GM21367 (cell line): ENCODE measurements around the gene ZNF565.
"Not testable (repeated sequence)": the region's sequence is repeated elsewhere in the genome, so short reads cannot be mapped to it uniquely, and the experiment has no call there.

Experiments used
- ATAC-seq: cut with Tn5 transposase; IDR thresholded peaks from one replicate; pipeline ENCODE4 v1.9.1; 2021; ENCODE audit not compliant: unreplicated experiment

Gene ZNF565

GRCh38 chr19:36152019-36152351, 62.5 kb downstream of the ZNF565 start:
- ATAC-seq, result no peak

- ATAC-seq, result no peak
Observed at GRCh38 chr19:36151144-36152018, 63.1 kb downstream of the ZNF565 start.

- no peak for ATAC-seq
Observed at GRCh38 chr19:36150586-36150985, 63.9 kb downstream of the ZNF565 start.

GRCh38 chr19:36149673-36150406, 64.6 kb downstream of the ZNF565 start:
- ATAC-seq, result no peak

- ATAC-seq, result no peak
Observed at GRCh38 chr19:36144624-36145023, 69.8 kb downstream of the ZNF565 start.

GRCh38 chr19:36142496-36142895, 72.0 kb downstream of the ZNF565 start:
- no peak for ATAC-seq

- no peak for ATAC-seq
Observed at GRCh38 chr19:36142046-36142445, 72.4 kb downstream of the ZNF565 start.

- ATAC-seq, result no peak
Observed at GRCh38 chr19:36141039-36141927, 73.2 kb downstream of the ZNF565 start.

GRCh38 chr19:36140304-36141038, 74.0 kb downstream of the ZNF565 start:
- ATAC-seq, result no peak

GRCh38 chr19:36139473-36140303, 74.8 kb downstream of the ZNF565 start, which contains the start of gene CAPNS1:
TSS of gene CAPNS1 (plus strand) at chr19:36140066. CDS start at chr19:36141012, 946 bp downstream.
- ATAC-seq, result peak; percentile 69

- no peak for ATAC-seq
Observed at GRCh38 chr19:36139120-36139472, 75.4 kb downstream of the ZNF565 start.

GRCh38 chr19:36136964-36137686, 77.3 kb downstream of the ZNF565 start:
- ATAC-seq, result no peak

GRCh38 chr19:36134867-36135266, 79.6 kb downstream of the ZNF565 start:
- ATAC-seq, result not testable (repeated sequence)
